ENCODE data around the gene PDXK. TPM values are rescaled to one million over a fixed set of nuclear protein-coding genes. Genes with fewer than 3 reads are reported as not detected.

Gene PDXK
- polyA plus RNA-seq, 1 experiment, result 129 TPM

DNA sequence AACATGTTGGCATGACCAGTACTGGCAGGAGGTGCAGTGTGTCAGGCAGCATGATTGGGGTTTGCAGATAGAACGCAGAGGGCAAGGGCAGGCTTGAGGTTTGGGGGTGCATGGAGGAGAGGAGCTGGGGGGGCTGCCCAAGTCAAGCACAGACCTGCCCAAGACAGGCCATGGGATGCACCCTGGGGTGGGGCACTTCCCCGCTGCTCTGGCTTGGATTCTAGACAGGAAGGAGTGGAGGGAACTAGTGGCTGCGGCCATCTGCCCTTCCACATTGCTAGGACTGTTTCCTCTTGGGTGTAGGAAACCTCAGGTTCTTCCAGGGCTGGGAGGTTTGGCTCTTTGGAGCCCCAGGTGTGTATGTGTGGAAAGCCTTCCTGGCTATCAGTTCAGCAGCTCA, 3.0 kb downstream of the PDXK start:
- CTCF ChIA-PET, result no interaction called here
- no peak for DNase-seq (ENCODE audit: low read depth, low spot score)
- Histone ChIP-seq H3K9me3 (ENCODE audit: control insufficient read depth, insufficient read depth, low read length) (no peaks in the 10 kb centered on the region; the same call in 1 of the 2 replicates), H3K27me3 (ENCODE audit: control insufficient read depth, insufficient read depth, low read length) (no peaks in the 10 kb centered on the region), H3K4me3 (ENCODE audit: low read depth, low read length) (no peak overlapping the region), H3K27ac (ENCODE audit: low read depth, low read length) (no peak overlapping the region)
- TF ChIP-seq, protein P1, sequence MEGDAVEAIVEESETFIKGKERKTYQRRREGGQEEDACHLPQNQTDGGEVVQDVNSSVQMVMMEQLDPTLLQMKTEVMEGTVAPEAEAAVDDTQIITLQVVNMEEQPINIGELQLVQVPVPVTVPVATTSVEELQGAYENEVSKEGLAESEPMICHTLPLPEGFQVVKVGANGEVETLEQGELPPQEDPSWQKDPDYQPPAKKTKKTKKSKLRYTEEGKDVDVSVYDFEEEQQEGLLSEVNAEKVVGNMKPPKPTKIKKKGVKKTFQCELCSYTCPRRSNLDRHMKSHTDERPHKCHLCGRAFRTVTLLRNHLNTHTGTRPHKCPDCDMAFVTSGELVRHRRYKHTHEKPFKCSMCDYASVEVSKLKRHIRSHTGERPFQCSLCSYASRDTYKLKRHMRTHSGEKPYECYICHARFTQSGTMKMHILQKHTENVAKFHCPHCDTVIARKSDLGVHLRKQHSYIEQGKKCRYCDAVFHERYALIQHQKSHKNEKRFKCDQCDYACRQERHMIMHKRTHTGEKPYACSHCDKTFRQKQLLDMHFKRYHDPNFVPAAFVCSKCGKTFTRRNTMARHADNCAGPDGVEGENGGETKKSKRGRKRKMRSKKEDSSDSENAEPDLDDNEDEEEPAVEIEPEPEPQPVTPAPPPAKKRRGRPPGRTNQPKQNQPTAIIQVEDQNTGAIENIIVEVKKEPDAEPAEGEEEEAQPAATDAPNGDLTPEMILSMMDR (IDR thresholded peaks at IDR 0.05; ENCODE audit: low read depth, low read length), result no peak
- POLR2A ChIA-PET, result no interaction called here

DNA sequence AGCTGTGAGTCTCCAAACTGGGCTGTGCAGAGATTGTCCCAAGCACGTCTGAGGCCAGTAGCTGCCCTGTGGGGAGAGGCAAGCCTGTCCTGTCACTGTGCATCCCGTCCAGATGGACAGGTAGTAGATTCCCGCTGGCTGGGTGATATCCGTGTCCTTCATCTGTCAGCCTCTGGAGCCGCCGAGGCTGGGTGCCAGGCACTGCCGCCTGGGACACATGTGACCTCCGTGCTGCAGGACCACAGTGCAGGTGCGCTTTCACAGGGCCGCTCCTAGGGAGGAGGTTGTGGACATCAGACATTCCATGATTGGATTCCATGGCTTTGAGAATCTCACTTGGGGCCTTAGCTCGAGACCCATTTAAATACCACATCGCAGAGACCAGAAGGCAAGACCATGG, 4.7 kb downstream of the PDXK start:
- CTCF ChIA-PET, result no interaction called here
- POLR2A ChIA-PET, result no interaction called here
- TF ChIP-seq, protein P1 (IDR thresholded peaks at IDR 0.05; ENCODE audit: low read depth, low read length), result no peak

DNA sequence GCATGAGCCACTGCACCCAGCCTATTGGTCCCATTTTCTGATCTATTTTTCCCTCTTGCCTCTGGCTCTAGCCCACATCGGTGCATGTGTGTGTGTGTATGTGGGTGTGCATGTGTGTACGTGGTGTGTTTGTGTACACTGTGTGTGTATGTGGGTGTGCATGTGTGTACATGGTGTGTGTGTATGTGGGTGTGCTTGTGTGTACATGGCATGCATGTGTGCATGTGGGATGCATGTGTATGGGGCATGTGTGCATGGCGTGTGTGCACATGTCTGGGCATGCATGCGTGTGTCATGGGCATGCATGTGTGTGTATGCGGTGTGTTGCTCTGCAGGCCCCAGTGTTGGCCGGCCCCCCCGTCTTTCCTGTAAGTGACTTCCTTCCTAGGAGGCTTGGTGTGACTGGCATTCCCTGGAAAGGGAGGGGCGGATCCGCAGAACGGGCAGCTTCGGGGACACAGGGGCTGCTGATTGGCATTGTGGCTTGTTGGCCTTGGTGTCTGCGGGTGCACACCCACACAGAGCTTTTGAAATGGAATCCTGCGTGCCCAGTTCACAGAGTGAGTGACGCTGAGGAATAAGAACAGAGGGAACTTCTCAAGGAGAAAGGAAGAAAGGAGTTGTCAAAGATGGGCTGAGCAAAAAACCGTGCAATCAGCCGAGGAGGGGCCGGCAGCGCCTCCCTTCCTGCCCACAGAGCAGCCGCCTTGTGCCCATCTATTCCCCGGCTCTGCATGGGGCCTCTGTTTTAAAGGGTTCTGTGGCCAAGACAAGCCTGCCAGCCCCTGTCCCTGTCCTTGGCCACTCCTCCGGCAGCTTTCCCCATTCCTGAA, 8.0 kb downstream of the PDXK start:
- Histone ChIP-seq H3K27ac (ENCODE audit: low read depth, low read length) (peak overlapping the region; percentile 92), H3K27me3 (ENCODE audit: control insufficient read depth, insufficient read depth, low read length) (no peaks in the 10 kb centered on the region), H3K4me3 (ENCODE audit: low read depth, low read length) (no peak overlapping the region), H3K9me3 (ENCODE audit: control insufficient read depth, insufficient read depth, low read length) (no peaks in the 10 kb centered on the region; the same call in 1 of the 2 replicates)
- TF ChIP-seq, protein P1 (IDR thresholded peaks at IDR 0.05; ENCODE audit: low read depth, low read length), result no peak
- ChIA-PET POLR2A (no interaction called here), CTCF (no interaction called here)
- DNase-seq (ENCODE audit: low read depth, low spot score), result no peak

More for the DNA sequence above, 4.7 kb downstream of the PDXK start:
- Histone ChIP-seq H3K4me3 (ENCODE audit: low read depth, low read length) (no peak overlapping the region), H3K27me3 (ENCODE audit: control insufficient read depth, insufficient read depth, low read length) (no peaks in the 10 kb centered on the region), H3K27ac (ENCODE audit: low read depth, low read length) (no peak overlapping the region), H3K9me3 (ENCODE audit: control insufficient read depth, insufficient read depth, low read length) (no peaks in the 10 kb centered on the region; the same call in 1 of the 2 replicates)
- DNase-seq (ENCODE audit: low read depth, low spot score), result no peak

GRCh38 chr21:43727519-43728153, 8.7 kb downstream of the PDXK start:
- no peaks in the 10 kb centered on the region; the same call in 1 of the 2 replicates for H3K9me3 ChIP-seq (ENCODE audit: control insufficient read depth, insufficient read depth, low read length)
- TF ChIP-seq, protein P1 (IDR thresholded peaks at IDR 0.05; ENCODE audit: low read depth, low read length), result no peak
- peak overlapping the region; percentile 92 for H3K27ac ChIP-seq (ENCODE audit: low read depth, low read length)
- CTCF ChIA-PET, result interaction anchor here (1.5 kb wide), 1 partner anchor 62 kb away, joined by 3 read pairs; the partner anchor contains the start of gene RRP1
- no peak for DNase-seq (ENCODE audit: low read depth, low spot score)
- no peaks in the 10 kb centered on the region for H3K27me3 ChIP-seq (ENCODE audit: control insufficient read depth, insufficient read depth, low read length)
- POLR2A ChIA-PET, result interaction anchor here (0.6 to 1.7 kb wide), 4 partner anchors 8 to 68 kb away, joined by 3 to 20 read pairs (median 6); partner anchors contain the start of genes HSF2BP, PDXK and RRP1B
- H3K4me3 ChIP-seq (ENCODE audit: low read depth, low read length), result peak overlapping the region; percentile 10; the same call in 1 of the 2 replicates

DNA sequence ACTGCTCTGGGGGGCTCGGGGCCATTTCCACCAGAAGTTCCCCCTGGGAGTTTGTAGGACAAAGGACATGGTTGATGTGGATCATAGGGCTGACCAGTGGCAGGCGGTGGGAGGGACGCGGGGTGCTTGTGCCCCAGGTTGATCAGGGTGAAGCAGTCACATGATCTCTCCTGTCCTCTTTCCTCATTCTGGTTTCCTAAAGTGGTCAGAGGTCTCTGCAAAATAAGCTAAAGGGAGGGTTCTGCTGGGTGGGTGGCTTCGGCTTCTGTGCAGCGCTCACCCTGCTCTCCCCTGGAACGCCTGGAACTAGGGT, 9.2 kb downstream of the PDXK start:
- peak overlapping the region; percentile 92 for H3K27ac ChIP-seq (ENCODE audit: low read depth, low read length)
- DNase-seq (ENCODE audit: low read depth, low spot score), result no peak
- peak overlapping the region; percentile 5 for H3K4me3 ChIP-seq (ENCODE audit: low read depth, low read length)
- H3K27me3 ChIP-seq (ENCODE audit: control insufficient read depth, insufficient read depth, low read length), result no peaks in the 10 kb centered on the region
- TF ChIP-seq, protein P1 (IDR thresholded peaks at IDR 0.05; ENCODE audit: low read depth, low read length), result no peak
- H3K9me3 ChIP-seq (ENCODE audit: control insufficient read depth, insufficient read depth, low read length), result no peaks in the 10 kb centered on the region; the same call in 1 of the 2 replicates
- ChIA-PET POLR2A (interaction anchor here (0.6 to 1.7 kb wide), 6 partner anchors 8 to 69 kb away, joined by 3 to 20 read pairs (median 5); partner anchors contain the start of genes HSF2BP, PDXK and RRP1B), CTCF (interaction anchor here (0.7 to 1.5 kb wide), 5 partner anchors 10 to 116 kb away, joined by 3 to 4 read pairs (median 4); partner anchors contain the start of gene RRP1)

Data from AG04450 (cell line).